ENCODE data around the gene RPP25.

DNA sequence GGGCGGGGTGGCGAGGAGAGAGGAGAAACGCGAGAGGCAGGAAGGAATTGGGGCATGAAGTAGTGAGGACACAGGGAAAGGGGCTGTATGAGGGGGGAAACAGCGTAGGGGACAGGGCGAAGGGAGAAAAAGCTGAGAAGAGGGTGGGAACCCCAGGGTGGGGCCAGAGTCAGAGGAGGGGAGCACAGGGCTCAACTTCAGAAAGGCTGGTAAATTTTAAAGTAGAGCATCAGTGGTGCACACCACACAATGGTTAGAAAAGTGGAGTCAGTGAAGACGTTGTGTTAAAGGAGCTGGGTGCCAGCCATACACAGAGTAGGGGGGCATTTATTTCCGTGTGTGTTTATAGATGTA is 3.0 kb upstream of the RPP25 start:
- TF ChIP-seq POLR2AphosphoS5 (IDR thresholded peaks at IDR 0.05; ENCODE audit: borderline replicate concordance, low read depth, low read length): no peak
- TF ChIP-seq EZH2 (IDR thresholded peaks at IDR 0.05): no peak
- TF ChIP-seq FOXP2 (optimal IDR thresholded peaks at IDR 0.05; ENCODE audit: control extremely low read depth, extremely low read length, insufficient read depth): no peak

Measured in SK-N-MC (cell line).